Measurements from ENCODE around the gene TRPM3.

The TRPM3 gene

GRCh38 chr9:70813141-70813540 lies 308.3 kb downstream of the TRPM3 start:
- DNase-seq = no peak

- no peak for DNase-seq
Observed at GRCh38 chr9:70811638-70812037, 309.8 kb downstream of the TRPM3 start.

GRCh38 chr9:70806875-70807274 lies 314.5 kb downstream of the TRPM3 start:
- no peak for DNase-seq

GRCh38 chr9:70805949-70806348 lies 315.5 kb downstream of the TRPM3 start:
- no peak for DNase-seq

- DNase-seq = no peak
Observed at GRCh38 chr9:70802758-70803436, 318.5 kb downstream of the TRPM3 start.

- DNase-seq = no peak
Observed at GRCh38 chr9:70802206-70802605, 319.2 kb downstream of the TRPM3 start.

GRCh38 chr9:70801181-70801829 lies 320.1 kb downstream of the TRPM3 start:
- DNase-seq = no peak

GRCh38 chr9:70798018-70798417 lies 323.4 kb downstream of the TRPM3 start:
- no peak for DNase-seq

GRCh38 chr9:70795841-70796240 lies 325.6 kb downstream of the TRPM3 start:
- DNase-seq = no peak

- DNase-seq = no peak
Observed at GRCh38 chr9:70792796-70793195, 328.6 kb downstream of the TRPM3 start.

- DNase-seq = no peak
Observed at GRCh38 chr9:70791936-70792335, 329.5 kb downstream of the TRPM3 start.

GRCh38 chr9:70789086-70789485 lies 332.3 kb downstream of the TRPM3 start:
- DNase-seq = no peak

GRCh38 chr9:70784456-70784855 lies 337.0 kb downstream of the TRPM3 start:
- DNase-seq = no peak

GRCh38 chr9:70778568-70778967 lies 342.9 kb downstream of the TRPM3 start:
- no peak for DNase-seq

- DNase-seq = no peak
Observed at GRCh38 chr9:70773579-70773978, 347.8 kb downstream of the TRPM3 start.

GRCh38 chr9:70772601-70773000 lies 348.8 kb downstream of the TRPM3 start:
- no peak for DNase-seq

- DNase-seq = no peak
Observed at GRCh38 chr9:70765946-70766345, 355.5 kb downstream of the TRPM3 start.

- no peak for DNase-seq
Observed at GRCh38 chr9:70761139-70761670, 360.2 kb downstream of the TRPM3 start.

GRCh38 chr9:70760228-70760627 lies 361.2 kb downstream of the TRPM3 start:
- no peak for DNase-seq

- no peak for DNase-seq
Observed at GRCh38 chr9:70753311-70753710, 368.1 kb downstream of the TRPM3 start.

GRCh38 chr9:70749066-70749465 lies 372.4 kb downstream of the TRPM3 start:
- DNase-seq = no peak

GRCh38 chr9:70747261-70747718 lies 374.1 kb downstream of the TRPM3 start:
- no peak for DNase-seq

GRCh38 chr9:70746760-70747159 lies 374.7 kb downstream of the TRPM3 start:
- no peak for DNase-seq

GRCh38 chr9:70746316-70746715 lies 375.1 kb downstream of the TRPM3 start:
- DNase-seq = no peak
